ENCODE measurements around the gene PMEPA1. TPM values are rescaled to one million over a fixed set of nuclear protein-coding genes. Genes with fewer than 3 reads are reported as not detected.

The PMEPA1 gene
- total RNA-seq, 1 experiment from 2014 or later = 89.8 TPM

DNA sequence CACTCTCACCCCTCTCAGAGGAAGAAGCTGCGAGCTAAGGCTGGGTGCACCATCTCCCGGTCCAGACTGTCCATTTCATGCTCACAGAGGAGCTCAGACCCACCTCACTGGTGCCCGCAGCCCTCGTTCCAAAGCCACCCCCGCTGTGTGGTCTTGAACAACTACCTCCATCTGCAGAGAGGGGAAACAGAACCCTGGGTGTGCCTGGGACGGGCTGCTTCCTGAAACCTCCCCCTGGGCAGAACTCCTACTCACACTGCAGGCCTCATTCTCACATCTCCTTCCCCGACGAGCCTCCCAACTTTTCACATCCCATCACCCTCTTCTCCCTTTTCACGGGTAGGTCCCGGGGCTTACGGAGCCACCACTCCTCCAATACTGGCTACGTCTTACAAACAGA is 18.1 kb downstream of the PMEPA1 start:
- in situ Hi-C loops (cut with HindIII; ENCODE audit: low pct_unique_long_range_greater_than_20kb, low sequenced_read_pairs) = no loop called here
- H3K36me3 ChIP-seq (ENCODE audit: control insufficient read depth, insufficient read depth, low read length) = no peaks in the 10 kb centered on the region
- no peaks in the 10 kb centered on the region for H3K9me3 ChIP-seq (ENCODE audit: control insufficient read depth, insufficient read depth, low read depth, low read length)
- peaks cover 71% of the 10 kb centered on the region for H3K4me1 ChIP-seq (ENCODE audit: control insufficient read depth, insufficient read depth, low read length)
- ChIA-PET POLR2A (no interaction called here), CTCF (no interaction called here)
- no TSS peak for BruUV-seq (replicated peaks)
- H3K4me3 ChIP-seq (ENCODE audit: low read depth in 2 of 2, low read length in 2 of 2) = no peak overlapping the region
- ATAC-seq (no peak), DNase-seq (ENCODE audit: low read depth, low spot score) (no peak)
- H3K27me3 ChIP-seq (ENCODE audit: control insufficient read depth, insufficient read depth, low read length) = no peaks in the 10 kb centered on the region
- peak overlapping the region; percentile 96 for H3K27ac ChIP-seq (ENCODE audit: low read length)
- intact Hi-C loops (cut with micrococcal nuclease; ENCODE audit: unreplicated experiment) = no loop called here
- TF ChIP-seq REST (IDR thresholded peaks at IDR 0.05; ENCODE audit: insufficient read depth in 1 of 2, low read depth in 2 of 2, low read length in 1 of 2) (no peak), SIN3A (IDR thresholded peaks at IDR 0.05; ENCODE audit: borderline replicate concordance, insufficient read depth, low read depth, low read length) (no peak), POLR2AphosphoS5 (IDR thresholded peaks at IDR 0.05; ENCODE audit: low read depth, low read length) (no peak), TCF7L2 (IDR thresholded peaks at IDR 0.05; ENCODE audit: low read depth, low read length) (no peak), CTCF (IDR thresholded peaks at IDR 0.05) (no peak)

DNA sequence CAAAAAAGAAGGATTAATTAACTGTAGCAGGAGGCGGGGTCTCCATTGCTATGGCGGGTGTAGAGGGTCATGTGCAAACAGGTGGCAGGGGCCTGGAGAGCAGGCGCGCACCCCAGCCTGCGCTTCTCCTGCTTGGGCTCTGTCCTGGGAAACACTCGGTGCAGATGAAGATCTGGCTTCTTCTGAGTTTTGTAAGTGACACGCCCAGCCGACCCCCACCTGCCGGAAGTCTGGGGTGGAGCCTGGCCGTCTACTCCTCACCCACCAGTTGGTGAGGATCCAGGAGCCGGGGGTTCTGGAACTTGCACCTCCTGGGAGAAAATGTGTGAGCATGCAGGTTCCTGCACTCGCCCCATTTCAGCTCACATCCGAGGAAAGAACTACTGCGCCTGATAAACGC is 19.3 kb downstream of the PMEPA1 start:
- in situ Hi-C loops (cut with HindIII; ENCODE audit: low pct_unique_long_range_greater_than_20kb, low sequenced_read_pairs) = no loop called here

DNA sequence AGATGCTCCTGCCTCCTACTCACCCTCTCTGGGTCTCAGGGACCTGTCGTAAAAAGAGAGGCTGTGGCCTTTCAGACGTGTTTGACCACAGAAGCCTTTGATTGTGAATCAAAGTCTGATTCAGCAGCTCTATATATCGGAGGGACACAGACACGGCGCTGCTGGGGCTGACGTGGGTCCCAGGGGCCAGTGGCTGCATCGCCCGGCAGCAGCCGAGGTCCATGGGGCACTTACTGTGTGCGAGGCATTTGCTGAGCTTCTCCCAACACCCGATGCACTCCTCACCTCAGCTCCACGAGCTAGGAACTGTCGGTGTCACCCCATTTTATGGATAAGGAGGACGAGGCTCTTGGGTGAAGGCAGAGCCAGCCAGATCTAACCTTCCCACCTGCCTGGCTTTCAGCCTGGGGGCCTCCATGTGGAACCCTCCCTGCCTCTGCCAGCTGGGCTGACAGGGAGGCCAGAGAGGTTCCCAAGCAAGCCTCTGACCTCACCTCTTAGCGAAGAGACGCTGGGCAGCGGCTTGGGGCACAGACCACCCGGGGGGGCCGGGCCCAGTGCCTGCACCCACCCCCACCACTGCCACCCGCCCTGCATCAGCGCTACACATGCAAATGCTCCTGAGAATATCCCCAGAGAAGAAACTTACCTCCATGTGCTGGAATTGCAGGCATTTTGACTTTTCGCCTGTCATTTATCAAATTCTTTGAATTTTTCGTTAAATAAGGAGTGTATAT is 19.9 kb downstream of the PMEPA1 start:
- ChIA-PET CTCF (no interaction called here), POLR2A (no interaction called here)
- in situ Hi-C loops (cut with HindIII; ENCODE audit: low pct_unique_long_range_greater_than_20kb, low sequenced_read_pairs) (no loop called here), intact Hi-C loops (cut with micrococcal nuclease; ENCODE audit: unreplicated experiment) (no loop called here)
- TF ChIP-seq CTCF (IDR thresholded peaks at IDR 0.05) (no peak), REST (IDR thresholded peaks at IDR 0.05; ENCODE audit: insufficient read depth in 1 of 2, low read depth in 2 of 2, low read length in 1 of 2) (no peak), SIN3A (IDR thresholded peaks at IDR 0.05; ENCODE audit: borderline replicate concordance, insufficient read depth, low read depth, low read length) (no peak), POLR2AphosphoS5 (IDR thresholded peaks at IDR 0.05; ENCODE audit: low read depth, low read length) (no peak), TCF7L2 (IDR thresholded peaks at IDR 0.05; ENCODE audit: low read depth, low read length) (no peak)
- ATAC-seq (no peak), DNase-seq (ENCODE audit: low read depth, low spot score) (no peak)
- Histone ChIP-seq H3K4me3 (ENCODE audit: low read depth in 2 of 2, low read length in 2 of 2) (no peak overlapping the region), H3K4me1 (ENCODE audit: control insufficient read depth, insufficient read depth, low read length) (peaks cover 69% of the 10 kb centered on the region), H3K27me3 (ENCODE audit: control insufficient read depth, insufficient read depth, low read length) (no peaks in the 10 kb centered on the region), H3K9me3 (ENCODE audit: control insufficient read depth, insufficient read depth, low read depth, low read length) (no peaks in the 10 kb centered on the region), H3K27ac (ENCODE audit: low read length) (peak overlapping the region; percentile 25), H3K36me3 (ENCODE audit: control insufficient read depth, insufficient read depth, low read length) (no peaks in the 10 kb centered on the region)
- BruUV-seq (replicated peaks) = no TSS peak

More for the DNA sequence above, 19.3 kb downstream of the PMEPA1 start:
- BruUV-seq (replicated peaks) = no TSS peak
- Histone ChIP-seq H3K27ac (ENCODE audit: low read length) (0 out of 2 replicates have a peak overlapping the region, but pooled peaks have one; percentile 96), H3K9me3 (ENCODE audit: control insufficient read depth, insufficient read depth, low read depth, low read length) (no peaks in the 10 kb centered on the region), H3K36me3 (ENCODE audit: control insufficient read depth, insufficient read depth, low read length) (no peaks in the 10 kb centered on the region), H3K4me1 (ENCODE audit: control insufficient read depth, insufficient read depth, low read length) (peaks cover 69% of the 10 kb centered on the region), H3K4me3 (ENCODE audit: low read depth in 2 of 2, low read length in 2 of 2) (no peak overlapping the region), H3K27me3 (ENCODE audit: control insufficient read depth, insufficient read depth, low read length) (no peaks in the 10 kb centered on the region)
- TF ChIP-seq SIN3A (IDR thresholded peaks at IDR 0.05; ENCODE audit: borderline replicate concordance, insufficient read depth, low read depth, low read length) = no peak
- no peak for DNase-seq (ENCODE audit: low read depth, low spot score)
- ChIA-PET CTCF (no interaction called here), POLR2A (no interaction called here)
- ATAC-seq = no peak
- intact Hi-C loops (cut with micrococcal nuclease; ENCODE audit: unreplicated experiment) = no loop called here
